GM23248 (cell line): Measurements from ENCODE around the gene LMX1B.

Experiments used
- EZH2 ChIP-seq: fragments of 200-600 bp; sonication (generic); IDR thresholded peaks from 2 replicates; pipeline ENCODE4 v1.6.1; 2018; ENCODE audit warnings: antibody characterized with exemption, mild to moderate bottlenecking; ENCODE audit not compliant: insufficient read depth, poor library complexity, severe bottlenecking
- EZH2phosphoT487 ChIP-seq: fragments of 200-600 bp; sonication (generic); IDR thresholded peaks from 2 replicates; pipeline ENCODE4 v1.6.1; 2018; ENCODE audit warnings: antibody characterized with exemption, moderate library complexity, mild to moderate bottlenecking, low read depth; ENCODE audit not compliant: insufficient read depth

DNA sequence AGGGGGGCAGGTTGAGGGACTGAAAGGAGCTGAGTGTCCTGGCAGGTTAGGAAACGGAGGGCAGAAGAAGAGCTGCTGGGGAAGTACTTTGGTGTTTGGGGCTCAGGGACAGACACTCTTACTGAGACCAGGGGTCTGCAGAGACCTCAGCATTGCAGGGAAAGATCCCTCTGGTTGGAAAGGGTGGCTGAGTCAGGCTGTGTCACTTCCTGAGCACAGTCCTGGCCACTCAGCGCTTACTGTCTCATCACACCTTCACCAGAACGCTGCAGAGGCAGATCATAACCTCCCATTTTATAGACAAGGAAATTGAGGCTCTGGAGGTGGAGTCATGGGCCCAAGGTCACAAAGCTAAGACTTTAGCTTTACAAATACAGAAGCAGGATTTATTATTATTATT, 54.3 kb downstream of the LMX1B start:
- TF ChIP-seq EZH2phosphoT487: no peak
- no peak for TF ChIP-seq EZH2
